Astrocyte (in vitro differentiated cells and primary cell): ENCODE results near the gene NFATC1. TPM values are rescaled to one million over a fixed set of nuclear protein-coding genes. Genes with fewer than 3 reads are reported as not detected.
"Not testable (repeated sequence)": the region's sequence is repeated elsewhere in the genome, so short reads cannot be mapped to it uniquely, and the experiment has no call there.

Experiments
- DNase-seq: peaks from one replicate; pipeline ENCODE4 v3.0.0-alpha.2; 2010; ENCODE audit warnings: low read depth
- FAIRE-seq: peaks from 2 replicates; lab custom pipeline; 2011; peaks lifted over from hg19 to GRCh38; lab: Jason Lieb, UNC
- H2AFZ ChIP-seq: 2 replicates; pipeline ENCODE4 v1.6.0; 2012; ENCODE audit warnings: low read depth, low read length, inconsistent platforms
- H3K27ac ChIP-seq: 2 replicates; pipeline ENCODE4 v1.5.1; 2011; ENCODE audit warnings: low read depth, low read length, inconsistent platforms
- H3K27me3 ChIP-seq: 2 replicates; pipeline ENCODE4 v1.6.0; 2011; ENCODE audit warnings: low read length, inconsistent platforms; ENCODE audit not compliant: insufficient read depth
- H3K36me3 ChIP-seq: 2 replicates; pipeline ENCODE4 v1.5.1; 2011; ENCODE audit warnings: low read length, inconsistent platforms; ENCODE audit not compliant: insufficient read depth
- H3K4me1 ChIP-seq: 2 replicates; pipeline ENCODE4 v1.5.1; 2011; ENCODE audit warnings: low read length, inconsistent platforms; ENCODE audit not compliant: insufficient read depth
- H3K4me2 ChIP-seq: 2 replicates; pipeline ENCODE4 v1.6.0; 2012; ENCODE audit warnings: low read length, inconsistent platforms
- H3K4me3 ChIP-seq: 2 replicates; pipeline ENCODE4 v1.5.1; 2011; ENCODE audit warnings: low read depth, mild to moderate bottlenecking, low read length, inconsistent platforms; ENCODE audit not compliant: insufficient read depth
- H3K79me2 ChIP-seq: 2 replicates; pipeline ENCODE4 v1.6.0; 2012; ENCODE audit warnings: mild to moderate bottlenecking, low read length, inconsistent platforms; ENCODE audit not compliant: insufficient read depth
- H3K9ac ChIP-seq: 2 replicates; pipeline ENCODE4 v1.6.0; 2012; ENCODE audit warnings: mild to moderate bottlenecking, low read length, inconsistent platforms
- H3K9me3 ChIP-seq: 2 replicates; pipeline ENCODE4 v1.5.1; 2012; ENCODE audit warnings: low read depth, mild to moderate bottlenecking, low read length, inconsistent platforms; ENCODE audit not compliant: insufficient read depth
- H4K20me1 ChIP-seq: 2 replicates; pipeline ENCODE4 v1.6.0; 2012; ENCODE audit warnings: low read length, inconsistent platforms; ENCODE audit not compliant: insufficient read depth
- H3K27ac Mint-ChIP-seq: one replicate; pipeline ENCODE4 v1.8.0; 2021; ENCODE audit warnings: mild to moderate bottlenecking, mixed read lengths; ENCODE audit not compliant: unreplicated experiment
- H3K27me3 Mint-ChIP-seq: one replicate; pipeline ENCODE4 v1.8.0; 2021; ENCODE audit warnings: low read depth, mixed read lengths; ENCODE audit not compliant: unreplicated experiment
- H3K36me3 Mint-ChIP-seq: one replicate; pipeline ENCODE4 v1.8.0; 2021; ENCODE audit warnings: low read depth, mixed read lengths; ENCODE audit not compliant: unreplicated experiment
- H3K4me1 Mint-ChIP-seq: one replicate; pipeline ENCODE4 v1.8.0; 2021; ENCODE audit warnings: low read depth, mixed read lengths; ENCODE audit not compliant: unreplicated experiment
- H3K4me3 Mint-ChIP-seq: one replicate; pipeline ENCODE4 v1.8.0; 2021; ENCODE audit warnings: mild to moderate bottlenecking, moderate library complexity, mixed read lengths; ENCODE audit not compliant: unreplicated experiment
- H3K9me3 Mint-ChIP-seq: one replicate; pipeline ENCODE4 v1.8.0; 2021; ENCODE audit warnings: mild to moderate bottlenecking, mixed read lengths; ENCODE audit not compliant: unreplicated experiment
- CTCF ChIP-seq: IDR thresholded peaks from 2 replicates; pipeline ENCODE4 v1.5.1; 2011; ENCODE audit warnings: low read depth, mild to moderate bottlenecking, inconsistent platforms, low read length, moderate library complexity; ENCODE audit not compliant: insufficient read depth
- EZH2 ChIP-seq: IDR thresholded peaks from 2 replicates; pipeline ENCODE4 v1.6.1; 2012; ENCODE audit warnings: mild to moderate bottlenecking, low read length, inconsistent platforms; ENCODE audit not compliant: insufficient read depth
- total RNA-seq: library from RNA; stranded (reverse); gene quantifications from 2 replicates; pipeline ENCODE4 v1.2.1, GENCODE V29; 2021

Gene NFATC1
- total RNA-seq, 1 donor from 2014 or later, result 11.0 TPM

GRCh38 chr18:79480171-79481045, 84.7 kb downstream of the NFATC1 start:
- Histone ChIP-seq H3K9ac (no peak overlapping the region), H3K36me3 (no peaks in the 10 kb centered on the region), H3K27me3 (no peaks in the 10 kb centered on the region), H3K27ac (no peak overlapping the region), H2AFZ (no peak overlapping the region), H3K9me3 (peaks cover under 1% of the 10 kb centered on the region), H3K4me1 (peaks cover 14% of the 10 kb centered on the region), H3K4me2 (no peak overlapping the region), H4K20me1 (no peaks in the 10 kb centered on the region), H3K4me3 (no peak overlapping the region), H3K79me2 (no peaks in the 10 kb centered on the region)
- Mint-ChIP-seq H3K4me1 (peaks cover 10% of the 10 kb centered on the region), H3K27ac (no peak overlapping the region), H3K9me3 (peaks cover 4% of the 10 kb centered on the region), H3K4me3 (no peak overlapping the region), H3K27me3 (no peaks in the 10 kb centered on the region), H3K36me3 (peaks cover 5% of the 10 kb centered on the region)
- DNase-seq (no peak), FAIRE-seq (no peak)
- no peak for TF ChIP-seq EZH2
- TF ChIP-seq CTCF, result no peak

GRCh38 chr18:79481046-79481790, 85.5 kb downstream of the NFATC1 start:
- no peaks in the 10 kb centered on the region for H3K9me3 ChIP-seq
- DNase-seq (no peak), FAIRE-seq (no peak)
- no peak for TF ChIP-seq CTCF
- no peak for TF ChIP-seq EZH2
- no peak overlapping the region for H3K27ac ChIP-seq
- Mint-ChIP-seq H3K27ac (no peak overlapping the region), H3K4me1 (peaks cover 15% of the 10 kb centered on the region), H3K4me3 (no peak overlapping the region), H3K9me3 (peaks cover 4% of the 10 kb centered on the region), H3K36me3 (peaks cover 5% of the 10 kb centered on the region), H3K27me3 (no peaks in the 10 kb centered on the region)
- no peak overlapping the region for H2AFZ ChIP-seq
- H3K9ac ChIP-seq, result no peak overlapping the region
- no peaks in the 10 kb centered on the region for H3K36me3 ChIP-seq
- H3K27me3 ChIP-seq, result no peaks in the 10 kb centered on the region
- H3K79me2 ChIP-seq, result no peaks in the 10 kb centered on the region
- H3K4me3 ChIP-seq, result no peak overlapping the region
- H4K20me1 ChIP-seq, result no peaks in the 10 kb centered on the region
- no peak overlapping the region for H3K4me2 ChIP-seq
- H3K4me1 ChIP-seq, result peaks cover 20% of the 10 kb centered on the region

GRCh38 chr18:79483393-79483792, 87.7 kb downstream of the NFATC1 start:
- H3K9ac ChIP-seq, H3K4me2 ChIP-seq, H2AFZ ChIP-seq, H3K4me3 Mint-ChIP-seq, H3K4me3 ChIP-seq, H3K27ac ChIP-seq, H3K9me3 Mint-ChIP-seq, H3K36me3 Mint-ChIP-seq, H3K27me3 ChIP-seq, H4K20me1 ChIP-seq, H3K27me3 Mint-ChIP-seq, FAIRE-seq, DNase-seq, H3K79me2 ChIP-seq, H3K9me3 ChIP-seq, H3K27ac Mint-ChIP-seq, H3K36me3 ChIP-seq: not testable (repeated sequence)
- peaks cover 25% of the 10 kb centered on the region for H3K4me1 ChIP-seq
- H3K4me1 Mint-ChIP-seq, result peaks cover 15% of the 10 kb centered on the region
